H1 (cell line): ENCODE measurements around the gene HES7. TPM values are rescaled to one million over a fixed set of nuclear protein-coding genes. Genes with fewer than 3 reads are reported as not detected.
A peak's percentile ranks its signal among the peaks of the same experiment; 100 is the strongest.

Experiments used
- CTCF ChIA-PET: fragments of 300-600 bp; sonication (Branson Sonifier 250); formaldehyde crosslinking; loops from one replicate; lab custom pipeline; 2021; ENCODE audit not compliant: partially characterized antibody; lab: Charles Lee
- POLR2A ChIA-PET: fragments of 300-600 bp; sonication (Branson Sonifier 250); formaldehyde crosslinking; loops from one replicate; lab custom pipeline; 2021; ENCODE audit warnings: inconsistent platforms; ENCODE audit not compliant: partially characterized antibody; lab: Charles Lee
- DNase-seq, 2 experiments: peaks; one replicate each; pipeline versions ENCODE4 v3.0.0 to v3.0.0-alpha.2; 2010 to 2022; ENCODE audit warnings: low spot score in 2 of 2, low read depth in 1 of 2, mixed read lengths in 1 of 2
- FAIRE-seq: peaks from 2 replicates; lab custom pipeline; 2011; peaks lifted over from hg19 to GRCh38; lab: Jason Lieb, UNC
- H2AFZ ChIP-seq: 2 replicates; pipeline ENCODE4 v1.8.1; 2012; ENCODE audit warnings: low read length, inconsistent platforms
- H2AK5ac ChIP-seq: 2 replicates; pipeline ENCODE4 v1.6.1; 2013; ENCODE audit warnings: low read depth, low read length
- H2BK120ac ChIP-seq: replicated peaks from 2 replicates; pipeline ENCODE3; 2013; ENCODE audit warnings: low read depth, low read length, inconsistent platforms
- H2BK12ac ChIP-seq: 2 replicates; pipeline ENCODE4 v1.6.1; 2013; ENCODE audit warnings: low read depth, low read length
- H2BK15ac ChIP-seq: 2 replicates; pipeline ENCODE4 v1.6.1; 2013; ENCODE audit warnings: low read length
- H2BK20ac ChIP-seq: 2 replicates; pipeline ENCODE4 v1.6.1; 2013; ENCODE audit warnings: low read length
- H2BK5ac ChIP-seq: 2 replicates; pipeline ENCODE4 v1.6.1; 2013; ENCODE audit warnings: low read depth, low read length
- H3K14ac ChIP-seq: 2 replicates; pipeline ENCODE4 v1.6.1; 2013; ENCODE audit warnings: inconsistent platforms; ENCODE audit not compliant: insufficient read length
- H3K18ac ChIP-seq: 2 replicates; pipeline ENCODE4 v1.6.1; 2013; ENCODE audit warnings: low read length; ENCODE audit errors: extremely low read depth
- H3K23ac ChIP-seq: 2 replicates; pipeline ENCODE4 v1.6.1; 2013; ENCODE audit warnings: inconsistent platforms; ENCODE audit not compliant: insufficient read length
- H3K23me2 ChIP-seq: 2 replicates; pipeline ENCODE4 v1.6.1; 2013; ENCODE audit warnings: low read depth, low read length
- H3K27ac ChIP-seq: 2 replicates; pipeline ENCODE4 v1.6.1; 2011; ENCODE audit warnings: low read depth, low read length, inconsistent platforms
- H3K27me3 ChIP-seq, 4 experiments: replicated peaks in 1 of 4; 1 replicate in 1 of 4; 2 replicates in 3 of 4; pipeline versions ENCODE4 v1.6.1 to v1.8.1; 2011 to 2013; ENCODE audit warnings: low read length in 3 of 4, mild to moderate bottlenecking in 3 of 4, inconsistent platforms in 2 of 4, mixed read lengths in 2 of 4, moderate library complexity in 1 of 4; ENCODE audit not compliant: control insufficient read depth in 3 of 4, insufficient read depth in 3 of 4; ENCODE audit errors: extremely low read depth in 1 of 4
- H3K36me3 ChIP-seq, 4 experiments: 2 replicates each; pipeline versions ENCODE4 v1.6.1 to v1.8.1; 2011 to 2013; ENCODE audit warnings: mild to moderate bottlenecking in 4 of 4, low read length in 3 of 4, moderate library complexity in 2 of 4, control low read depth in 1 of 4, inconsistent platforms in 1 of 4; ENCODE audit not compliant: insufficient read depth in 4 of 4, control insufficient read depth in 2 of 4
- H3K4ac ChIP-seq: replicated peaks from 2 replicates; pipeline ENCODE3; 2013; ENCODE audit warnings: low read length, low read depth, mixed read lengths, inconsistent platforms; ENCODE audit not compliant: insufficient read length
- H3K4me1 ChIP-seq, 4 experiments: replicated peaks in 1 of 4; 1 replicate in 1 of 4; 2 replicates in 3 of 4; pipeline versions ENCODE4 v1.6.1 to v1.8.1; 2011 to 2013; ENCODE audit warnings: low read length in 3 of 4, inconsistent platforms in 2 of 4, mixed read lengths in 1 of 4; ENCODE audit not compliant: insufficient read depth in 4 of 4, control insufficient read depth in 3 of 4
- H3K4me2 ChIP-seq, 2 experiments: 2 replicates each; pipeline versions ENCODE4 v1.6.1 to v1.8.1; 2011 to 2013; ENCODE audit warnings: low read depth in 2 of 2, low read length in 2 of 2, control low read depth in 1 of 2, inconsistent platforms in 1 of 2, mild to moderate bottlenecking in 1 of 2; ENCODE audit not compliant: insufficient read depth in 1 of 2
- H3K4me3 ChIP-seq, 4 experiments: fragments of 200-600, 300-600 bp in 1 of 4; sonication (generic), shearing (Covaris generic), sonication (Bioruptor Twin) in 1 of 4; 2 replicates each; pipeline versions ENCODE4 v1.5.1 to v1.8.1; 2011 to 2016; ENCODE audit warnings: low read length in 4 of 4, low read depth in 3 of 4, control low read depth in 2 of 4, inconsistent platforms in 2 of 4, mild to moderate bottlenecking in 2 of 4, mixed read lengths in 1 of 4, moderate library complexity in 1 of 4; ENCODE audit not compliant: insufficient read depth in 2 of 4; ENCODE audit errors: extremely low read depth in 1 of 4
- H3K56ac ChIP-seq: replicated peaks from 2 replicates; pipeline ENCODE3; 2013; ENCODE audit warnings: low read depth, mild to moderate bottlenecking, mixed read lengths, low read length, inconsistent platforms; ENCODE audit not compliant: insufficient read length
- H3K79me1 ChIP-seq: 2 replicates; pipeline ENCODE4 v1.6.1; 2013; ENCODE audit warnings: low read depth, low read length, control low read depth
- H3K79me2 ChIP-seq, 2 experiments: 2 replicates each; pipeline versions ENCODE4 v1.6.1 to v1.8.1; 2012 to 2013; ENCODE audit warnings: low read length in 2 of 2, mild to moderate bottlenecking in 2 of 2, inconsistent platforms in 1 of 2; ENCODE audit not compliant: insufficient read depth in 2 of 2, control insufficient read depth in 1 of 2
- H3K9ac ChIP-seq, 4 experiments: replicated peaks in 1 of 4; 1 replicate in 1 of 4; 2 replicates in 3 of 4; pipeline versions ENCODE4 v1.6.1 to v1.8.1; 2011 to 2013; ENCODE audit warnings: low read depth in 3 of 4, low read length in 3 of 4, control low read depth in 2 of 4, mild to moderate bottlenecking in 2 of 4, moderate library complexity in 2 of 4, inconsistent platforms in 1 of 4; ENCODE audit errors: extremely low read depth in 1 of 4
- H3K9me3 ChIP-seq, 2 experiments: 2 replicates each; pipeline versions ENCODE4 v1.6.1 to v1.8.1; 2012 to 2013; ENCODE audit warnings: mild to moderate bottlenecking in 2 of 2, moderate library complexity in 2 of 2, control low read depth in 1 of 2, inconsistent platforms in 1 of 2, low read depth in 1 of 2, low read length in 1 of 2, mixed read lengths in 1 of 2; ENCODE audit not compliant: insufficient read depth in 2 of 2
- H4K20me1 ChIP-seq, 2 experiments: replicated peaks in 1 of 2; 2 replicates each; pipeline versions ENCODE3 to v1.8.1; 2011 to 2013; ENCODE audit warnings: inconsistent platforms in 2 of 2, low read length in 2 of 2, mild to moderate bottlenecking in 1 of 2; ENCODE audit not compliant: insufficient read depth in 2 of 2, control insufficient read depth in 1 of 2
- H4K5ac ChIP-seq: 2 replicates; pipeline ENCODE4 v1.6.1; 2013; ENCODE audit warnings: low read length, low read depth, mixed read lengths, inconsistent platforms; ENCODE audit not compliant: insufficient read length
- H4K8ac ChIP-seq: 2 replicates; pipeline ENCODE4 v1.8.0; 2013; ENCODE audit warnings: mild to moderate bottlenecking, moderate library complexity, low read length, inconsistent platforms; ENCODE audit not compliant: insufficient read depth; ENCODE audit errors: extremely low read depth
- H4K91ac ChIP-seq: replicated peaks from 2 replicates; pipeline ENCODE3; 2013; ENCODE audit warnings: low read length, mixed read lengths, inconsistent platforms; ENCODE audit not compliant: insufficient read length
- POLR2A ChIP-seq, 2 experiments: IDR thresholded peaks; 1 replicate in 1 of 2; 2 replicates in 1 of 2; pipeline ENCODE4 v1.6.1; 2011; ENCODE audit warnings: low read depth in 2 of 2, low read length in 2 of 2, mild to moderate bottlenecking in 2 of 2; ENCODE audit errors: control extremely low read depth in 1 of 2
- POU5F1 ChIP-seq: IDR thresholded peaks from 2 replicates; pipeline ENCODE4 v1.6.1; 2011; ENCODE audit warnings: low read depth, mild to moderate bottlenecking, low read length, moderate library complexity
- WGBS, 2 experiments: shearing (Covaris generic) in 1 of 2; methylation state at CpG; one replicate each; pipeline versions ENCODE4 v1.1.6 to v1.1.7; 2013 to 2015; ENCODE audit warnings: low lambda C conversion rate in 2 of 2, mixed read lengths in 2 of 2, inconsistent platforms in 1 of 2, low coverage in 1 of 2, missing lambda C conversion rate in 1 of 2; ENCODE audit not compliant: insufficient replicate concordance in 2 of 2, insufficient coverage in 1 of 2, insufficient read length in 1 of 2; ENCODE audit errors: extremely low coverage in 1 of 2, missing lambda C conversion rate in 1 of 2; 5-methylcytosine and 5-hydroxymethylcytosine counted together
- polyA plus RNA-seq, 7 experiments: library from polyadenylated mRNA; depleted of rRNA in 3 of 7; stranded (reverse) in 5 of 7; unstranded in 2 of 7; fragments of >200 nt in 5 of 7; fragments of 200-250 nt in 2 of 7; gene quantifications; 1 replicate in 5 of 7; 2 replicates in 1 of 7; 4 replicates in 1 of 7; pipeline versions ENCODE4 v1.2.1 to v1.2.3, GENCODE V29; 2011 to 2013; ENCODE audit warnings: missing spikeins in 2 of 7, mixed read lengths in 2 of 7
- total RNA-seq: library from RNA; stranded (reverse); fragmentation: NEBNext Ultra II Directional; extraction: Animal tissue kit (Norgen Biotek cat#: 25700); gene quantifications from 2 replicates; pipeline ENCODE4 v1.2.1, GENCODE V29; 2021

HES7 gene
- total and polyA plus RNA-seq, 2 of the 8 experiments (the other 6 are each of a cell fraction or from before 2014, with no cell fraction given) = 0.20 to 0.32 TPM

GRCh38 chr17:8150194-8151119 lies 26.6 kb upstream of the HES7 start:
- Histone ChIP-seq H3K23me2 (peaks cover 13% of the 10 kb centered on the region), H2BK5ac (no peak overlapping the region), H3K27ac (no peak overlapping the region), H4K5ac (no peak overlapping the region), H3K4me1 (peaks cover 9 to 26% (median 16%) of the 10 kb centered on the region in 4 experiments), H3K36me3 (peaks cover 13 to 40% (median 29%) of the 10 kb centered on the region in 4 experiments; a peak in 7 of 8 replicates), H3K9ac (no peak overlapping the region), H3K4ac (no peak overlapping the region)
- TF ChIP-seq POU5F1 = no peak
- peak in 1 of 2 experiments; percentile 6; a peak in 1 of 3 replicates for TF ChIP-seq POLR2A (IDR thresholded peaks at IDR 0.05; ENCODE audit: control extremely low read depth in 1 of 2, low read depth in 2 of 2, low read length in 2 of 2)
- TF ChIP-seq, all 59 proteins: peak for 1
- H3K14ac ChIP-seq = no peak overlapping the region
- no peak overlapping the region for H3K23ac ChIP-seq
- H3K79me2 ChIP-seq = peaks cover 0 to 5% of the 10 kb centered on the region in 2 experiments; a peak in 1 of 4 replicates
- no peak overlapping the region for H2AK5ac ChIP-seq
- POLR2A ChIA-PET = interaction anchor here (0.6 to 6.4 kb wide), 10 partner anchors 10 to 76 kb away, joined by 3 to 62 read pairs (median 4); partner anchors contain the start of genes ALOXE3 and BORCS6
- WGBS, 2 experiments = 87% methylated on average over 18 of the region's 18 CpGs; no CpG with 5 or more reads in 1 of the 2 experiments
- H3K56ac ChIP-seq = no peak overlapping the region
- no peak overlapping the region; the same call in 1 of the 2 replicates for H4K8ac ChIP-seq
- H4K91ac ChIP-seq = no peak overlapping the region
- no peaks in the 10 kb centered on the region for H3K27me3 ChIP-seq
- CTCF ChIA-PET = interaction anchor here (0.6 to 14.1 kb wide), 4 partner anchors 7 to 24 kb away, joined by 3 to 133 read pairs (median 6); partner anchors contain the start of gene VAMP2
- no peaks in the 10 kb centered on the region for H3K9me3 ChIP-seq
- H3K18ac ChIP-seq = no peak overlapping the region
- no peak for FAIRE-seq
- H3K4me2 ChIP-seq = peak overlapping the region; percentile 100
- DNase-seq = no peak
- no peak overlapping the region for H2BK20ac ChIP-seq
- no peak overlapping the region for H2AFZ ChIP-seq
- peaks cover 7% of the 10 kb centered on the region; the same call in 1 of the 2 replicates for H3K79me1 ChIP-seq
- no peak overlapping the region for H2BK120ac ChIP-seq
- H2BK12ac ChIP-seq = no peak overlapping the region
- no peak overlapping the region for H2BK15ac ChIP-seq
- peaks cover 2 to 24% of the 10 kb centered on the region in 2 experiments for H4K20me1 ChIP-seq
- peak overlapping the region; percentile 79 to 93 (median 84); a peak in 7 of 8 replicates for H3K4me3 ChIP-seq
